Parathyroid adenoma (tissue), 2 donors: Measurements from ENCODE around the gene APBA2.

ENCODE experiments used
- H2AFZ ChIP-seq: fragments of 300-600 bp; sonication (generic); one replicate; pipeline ENCODE4 v1.7.0; 2017; ENCODE audit warnings: antibody characterized with exemption, mild to moderate bottlenecking
- H3K27ac ChIP-seq: fragments of 300-600 bp; sonication (generic); one replicate; pipeline ENCODE4 v1.7.0; 2017
- H3K27me3 ChIP-seq: fragments of 300-600 bp; sonication (generic); one replicate; pipeline ENCODE4 v1.7.0; 2017; ENCODE audit warnings: low read length; ENCODE audit not compliant: control insufficient read depth, insufficient read depth
- H3K36me3 ChIP-seq: fragments of 300-600 bp; sonication (generic); one replicate; pipeline ENCODE4 v1.7.0; 2017; ENCODE audit warnings: low read length; ENCODE audit not compliant: control insufficient read depth, insufficient read depth
- H3K4me1 ChIP-seq: fragments of 300-600 bp; sonication (generic); one replicate; pipeline ENCODE4 v1.7.0; 2017; ENCODE audit warnings: control low read depth
- H3K4me2 ChIP-seq: fragments of 300-600 bp; sonication (generic); one replicate; pipeline ENCODE4 v1.7.0; 2017; ENCODE audit warnings: low read length
- H3K4me3 ChIP-seq: fragments of 300-600 bp; sonication (generic); one replicate; pipeline ENCODE4 v1.7.0; 2017; ENCODE audit warnings: low read depth, low read length
- H3K79me2 ChIP-seq: fragments of 300-600 bp; sonication (generic); one replicate; pipeline ENCODE4 v1.7.0; 2017; ENCODE audit warnings: control low read depth
- H3K9ac ChIP-seq: fragments of 300-600 bp; sonication (generic); one replicate; pipeline ENCODE4 v1.7.0; 2017; ENCODE audit warnings: mild to moderate bottlenecking
- H3K9me3 ChIP-seq: fragments of 300-600 bp; sonication (generic); one replicate; pipeline ENCODE4 v1.7.0; 2017; ENCODE audit warnings: low read length; ENCODE audit not compliant: control insufficient read depth
- CTCF ChIP-seq: fragments of 300-600 bp; sonication (generic); IDR thresholded peaks from one replicate; pipeline ENCODE4 v1.7.0; 2017; ENCODE audit warnings: antibody characterized with exemption, mild to moderate bottlenecking
- donor health status: primary hyperparathyroidism.

Gene APBA2

GRCh38 chr15:28955160-28955992 lies 69.6 kb downstream of the APBA2 start:
- Histone ChIP-seq H3K27ac (peak overlapping the region; percentile 79), H3K27me3 (no peaks in the 10 kb centered on the region), H3K9me3 (no peaks in the 10 kb centered on the region), H2AFZ (peak overlapping the region; percentile 68), H3K4me3 (no peak overlapping the region), H3K9ac (no peak overlapping the region), H3K36me3 (no peaks in the 10 kb centered on the region), H3K4me1 (peaks cover 18% of the 10 kb centered on the region), H3K79me2 (no peaks in the 10 kb centered on the region), H3K4me2 (peak overlapping the region; percentile 29)
- no peak for TF ChIP-seq CTCF

GRCh38 chr15:28955993-28956421 lies 70.2 kb downstream of the APBA2 start:
- peak overlapping the region; percentile 22 for H2AFZ ChIP-seq
- TF ChIP-seq CTCF: no peak
- H3K4me2 ChIP-seq: no peak overlapping the region
- H3K27ac ChIP-seq: peak overlapping the region; percentile 79
- no peaks in the 10 kb centered on the region for H3K79me2 ChIP-seq
- H3K4me1 ChIP-seq: peaks cover 18% of the 10 kb centered on the region
- no peak overlapping the region for H3K4me3 ChIP-seq
- H3K27me3 ChIP-seq: no peaks in the 10 kb centered on the region
- no peaks in the 10 kb centered on the region for H3K9me3 ChIP-seq
- H3K36me3 ChIP-seq: no peaks in the 10 kb centered on the region
- no peak overlapping the region for H3K9ac ChIP-seq

GRCh38 chr15:28956491-28956890 lies 70.7 kb downstream of the APBA2 start:
- no peaks in the 10 kb centered on the region for H3K9me3 ChIP-seq
- TF ChIP-seq CTCF: no peak
- no peak overlapping the region for H3K4me2 ChIP-seq
- no peak overlapping the region for H3K27ac ChIP-seq
- H2AFZ ChIP-seq: no peak overlapping the region
- no peak overlapping the region for H3K4me3 ChIP-seq
- H3K36me3 ChIP-seq: no peaks in the 10 kb centered on the region
- peaks cover 18% of the 10 kb centered on the region for H3K4me1 ChIP-seq
- no peak overlapping the region for H3K9ac ChIP-seq
- no peaks in the 10 kb centered on the region for H3K79me2 ChIP-seq
- H3K27me3 ChIP-seq: no peaks in the 10 kb centered on the region

- Histone ChIP-seq H3K79me2 (no peaks in the 10 kb centered on the region), H3K9me3 (no peaks in the 10 kb centered on the region), H3K9ac (no peak overlapping the region), H2AFZ (no peak overlapping the region), H3K4me2 (no peak overlapping the region), H3K4me3 (no peak overlapping the region), H3K36me3 (no peaks in the 10 kb centered on the region), H3K4me1 (peaks cover 18% of the 10 kb centered on the region), H3K27me3 (no peaks in the 10 kb centered on the region), H3K27ac (no peak overlapping the region)
- no peak for TF ChIP-seq CTCF
These were observed 72.1 kb downstream of the APBA2 start for GRCh38 chr15:28957606-28958498.
